GM19324 (cell line): Measurements from ENCODE around the gene DLG1.

Experiments used
- ATAC-seq: cut with Tn5 transposase; IDR thresholded peaks from one replicate; pipeline ENCODE4 v1.9.1; 2021; ENCODE audit warnings: mild to moderate bottlenecking, moderate library complexity; ENCODE audit not compliant: unreplicated experiment, low FRiP score

Gene DLG1

DNA sequence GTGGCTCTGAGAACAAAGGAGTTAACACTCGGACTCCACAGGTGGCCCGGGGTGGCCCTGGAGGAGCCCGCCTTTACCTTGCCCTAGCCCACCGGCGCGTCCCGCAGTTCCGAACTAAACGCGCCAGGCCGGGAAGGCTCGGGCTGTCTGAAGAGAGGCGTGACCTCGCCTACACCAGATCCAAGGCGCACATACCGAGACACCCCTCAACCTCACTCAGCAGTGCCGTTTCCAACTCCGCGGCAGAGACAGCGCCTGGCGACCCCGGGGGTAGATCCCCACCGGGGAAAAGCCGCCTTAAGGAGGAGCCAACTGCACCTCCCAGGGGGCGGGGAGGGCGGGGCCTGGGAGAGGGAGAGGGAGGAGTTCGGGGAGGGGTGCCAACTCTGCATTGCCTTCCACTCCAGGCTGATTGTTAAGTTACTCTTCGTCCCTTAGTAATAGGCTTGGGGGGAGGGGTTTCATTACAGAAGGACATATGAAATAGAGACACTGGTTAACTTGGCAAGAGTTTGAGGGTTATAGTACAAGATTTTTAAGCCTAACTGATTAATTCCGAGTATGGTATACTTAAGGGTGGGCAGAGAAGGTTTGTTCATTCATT is at the start of gene DLG1:
TSS of gene DLG1 (minus strand) at position 272 of the 604 bp plus-strand sequence. CDS start 1,408 bp downstream, outside the sequence.
- ATAC-seq, result peak; percentile 49

DNA sequence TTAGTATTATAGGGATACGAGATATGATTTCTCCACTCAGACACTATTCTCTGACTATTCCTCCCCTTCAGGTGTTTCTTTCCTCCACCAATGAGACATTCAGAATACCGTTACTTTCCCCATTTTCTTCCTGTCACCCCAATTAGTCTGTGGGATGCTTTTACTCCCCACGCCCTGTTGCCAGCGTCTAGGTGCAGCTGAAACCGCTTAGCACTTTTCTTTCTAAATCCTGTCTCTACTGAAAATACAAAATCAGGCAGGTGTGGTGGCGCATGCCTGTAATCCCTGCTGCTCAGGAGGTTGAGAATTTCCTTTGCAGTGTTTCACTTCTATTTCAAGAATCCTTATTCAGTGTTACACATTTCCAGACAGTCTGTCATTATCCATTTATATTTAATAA is 49.6 kb upstream of the DLG1 start:
- ATAC-seq, result no peak

DNA sequence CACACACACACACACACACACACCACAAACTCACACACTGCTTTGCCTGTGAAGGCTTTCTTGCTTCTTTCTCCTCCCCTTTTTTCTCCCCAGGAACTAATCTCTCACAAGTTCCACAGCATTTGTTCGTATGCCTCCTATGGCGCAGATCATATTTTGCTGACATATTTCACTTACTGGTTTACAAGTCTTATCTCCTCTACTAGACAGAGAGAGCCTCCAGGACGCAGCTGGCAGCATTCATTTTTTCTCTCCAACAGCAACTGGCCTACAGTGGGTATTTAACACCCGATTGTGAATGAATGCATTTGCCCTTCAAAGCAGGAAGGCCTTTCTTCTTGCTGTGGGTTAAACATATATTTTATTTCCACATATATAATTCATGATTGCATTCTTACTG is 47.0 kb upstream of the DLG1 start:
- no peak for ATAC-seq

DNA sequence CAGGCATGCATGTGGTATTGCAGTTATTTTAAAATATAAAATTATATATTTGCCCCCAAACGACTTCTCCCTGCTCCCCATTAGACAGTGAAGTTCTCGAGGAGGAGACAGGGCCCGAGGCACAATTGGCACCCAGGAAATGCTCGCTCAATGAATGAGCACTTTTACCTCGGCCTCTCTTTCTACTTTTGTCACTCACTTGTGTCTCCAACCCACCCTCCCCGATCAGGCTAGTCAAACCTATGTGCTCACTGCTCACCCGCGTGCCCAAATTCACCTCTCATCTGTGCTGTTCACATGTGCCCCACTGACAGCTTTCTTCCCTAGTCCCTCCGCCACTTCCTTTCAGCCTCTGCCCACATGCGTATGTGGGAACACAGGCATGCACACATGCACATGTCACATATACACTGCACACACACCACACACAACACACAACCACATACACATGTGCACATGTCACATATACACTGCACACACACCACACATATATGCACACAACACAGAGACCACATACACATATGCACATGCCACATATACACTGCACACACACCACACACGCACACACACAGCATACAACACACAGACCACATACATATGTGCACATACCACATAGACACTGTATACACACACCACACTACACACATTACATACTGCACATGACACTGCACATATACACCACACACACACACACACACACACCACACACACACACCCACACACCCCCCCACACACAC is 46.3 kb upstream of the DLG1 start:
- no peak for ATAC-seq

DNA sequence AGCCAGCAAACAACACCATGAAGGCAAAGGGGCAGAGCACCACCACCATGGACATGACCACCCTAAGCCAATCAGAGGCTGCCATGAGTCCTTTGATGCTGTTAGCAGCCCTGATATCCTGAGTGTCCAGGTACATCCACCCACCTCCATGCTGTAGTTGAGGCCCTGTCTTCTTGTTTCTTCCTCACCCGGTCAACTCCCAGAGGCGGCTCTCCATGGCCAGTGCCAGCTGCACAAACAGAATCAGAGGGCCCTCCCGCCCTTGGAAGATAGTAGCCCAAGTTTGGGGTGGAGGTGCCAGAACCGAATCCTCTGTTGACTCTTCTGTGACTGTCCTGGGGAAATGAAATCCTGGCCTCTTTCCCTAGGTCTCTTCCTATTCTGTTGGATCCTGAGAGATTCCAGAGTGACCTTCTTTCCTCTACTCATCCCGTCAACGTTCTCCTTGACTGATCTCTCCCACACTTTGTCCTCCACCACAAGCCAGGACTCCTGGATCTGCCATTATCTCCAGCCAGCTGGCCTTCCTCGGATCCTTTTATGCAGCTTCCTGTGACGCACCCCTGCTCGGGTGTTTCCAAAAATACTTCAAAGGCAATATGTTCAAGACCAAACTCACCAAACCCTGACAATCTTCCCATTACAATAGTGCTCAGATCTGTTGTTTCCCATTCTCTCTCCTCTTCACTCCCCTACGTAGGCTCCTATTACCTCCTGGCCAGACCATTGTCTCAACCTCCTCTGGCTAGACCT is 45.4 kb upstream of the DLG1 start:
- no peak for ATAC-seq

DNA sequence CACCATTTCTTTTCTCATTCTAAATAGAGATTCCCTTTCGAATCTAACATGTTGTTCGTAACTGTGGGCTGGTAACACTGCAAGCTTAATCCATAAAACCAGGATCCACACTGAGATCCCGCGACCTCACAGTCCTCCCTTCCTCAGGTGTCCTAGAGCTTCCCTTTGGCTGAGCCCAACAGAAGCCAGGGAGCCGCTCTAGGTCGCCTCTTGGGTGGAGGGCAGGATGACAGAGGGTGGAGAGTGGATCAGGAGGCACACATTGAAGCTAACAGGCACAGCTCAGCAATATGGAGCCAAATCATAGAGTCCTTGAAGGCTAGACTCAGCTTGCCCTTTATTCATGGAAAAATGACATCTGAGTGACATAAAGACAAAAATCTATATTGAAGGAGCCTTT is 44.7 kb upstream of the DLG1 start:
- ATAC-seq, result no peak

DNA sequence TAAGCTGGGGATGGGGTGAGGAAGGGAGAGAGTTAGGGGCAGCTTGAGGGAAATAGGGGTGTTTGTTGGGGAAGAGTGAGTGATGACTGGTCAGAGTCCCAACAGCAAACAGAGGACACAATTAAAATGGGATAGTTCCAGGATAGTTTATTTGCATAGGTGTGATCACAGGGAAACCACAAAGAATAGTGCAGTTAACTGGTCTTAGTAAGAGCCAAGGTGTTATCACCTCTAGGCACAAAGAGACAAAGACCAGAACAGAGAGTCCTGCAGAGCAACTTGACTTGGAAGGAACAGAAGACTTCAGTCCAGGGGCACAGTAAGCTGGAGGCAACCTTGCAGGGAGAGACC is 42.1 kb upstream of the DLG1 start:
- no peak for ATAC-seq

DNA sequence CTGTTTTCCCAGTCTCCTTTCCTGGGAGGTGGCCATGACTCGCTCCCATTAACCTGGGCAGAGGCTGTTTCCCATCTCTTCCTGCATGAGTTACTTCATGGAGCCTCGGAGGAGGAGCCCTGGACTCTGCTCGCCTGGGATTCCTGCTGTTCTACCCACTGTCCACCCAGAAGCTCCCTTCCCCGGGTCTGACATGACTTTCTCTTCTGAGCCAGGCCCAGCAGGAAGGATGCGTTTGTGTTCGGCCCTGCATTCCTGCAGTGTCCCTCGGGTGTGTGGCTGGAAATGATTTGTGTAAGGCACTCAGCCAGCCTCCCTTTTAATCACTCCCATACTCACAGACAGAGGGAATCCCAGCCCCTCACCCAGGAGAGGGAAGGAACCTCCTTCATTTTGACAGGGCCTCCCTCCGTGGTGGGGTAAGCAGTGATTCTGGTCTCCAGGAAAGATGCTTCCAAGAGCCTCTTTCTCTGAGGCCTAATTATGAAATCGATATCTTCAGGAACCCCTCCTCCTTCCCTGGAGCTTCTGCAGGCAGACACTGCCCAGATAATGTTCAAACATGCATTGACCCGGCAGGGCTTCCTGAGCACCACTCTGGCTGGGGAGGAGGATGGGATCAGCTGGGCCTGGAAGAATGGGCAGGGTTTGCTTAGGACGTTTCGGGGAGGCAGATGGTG is 41.6 kb upstream of the DLG1 start:
- ATAC-seq, result no peak

DNA sequence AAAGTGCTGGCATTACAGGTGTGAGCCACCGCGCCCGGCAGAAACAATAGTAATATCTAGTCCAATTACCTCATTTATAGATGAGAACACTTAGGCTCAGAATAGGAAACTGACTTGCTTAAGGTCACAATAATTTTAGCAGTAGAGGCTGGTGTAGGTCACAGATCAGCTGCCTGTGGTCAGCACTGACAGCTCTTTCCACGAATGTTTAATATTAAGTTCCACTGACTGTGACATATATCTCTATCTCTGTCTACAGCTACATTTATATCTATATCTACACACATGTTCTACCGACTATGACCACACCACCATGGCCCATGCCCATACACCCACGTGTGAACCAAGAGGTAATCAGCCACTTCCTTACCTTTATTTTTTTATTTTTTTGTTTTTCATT is 40.2 kb upstream of the DLG1 start:
- ATAC-seq, result no peak

DNA sequence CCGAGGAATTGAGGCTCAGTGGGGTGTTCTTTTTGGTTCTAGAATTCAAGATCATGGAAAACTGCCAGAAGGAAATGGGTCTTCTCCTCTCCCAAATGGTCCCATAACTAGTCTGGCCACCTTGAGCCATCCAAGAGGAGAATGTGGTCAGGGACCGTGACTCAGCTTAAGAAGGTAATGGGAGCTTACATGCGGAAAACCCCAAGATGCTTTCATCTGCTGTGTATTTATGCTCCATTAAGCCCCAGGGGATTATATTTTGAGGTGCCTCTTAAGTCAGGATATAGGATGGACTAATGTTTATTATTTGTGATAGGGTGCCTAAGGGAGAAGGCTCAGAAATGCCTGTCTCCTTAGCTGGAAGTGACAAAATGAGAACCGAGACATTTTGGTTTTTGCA is 39.2 kb upstream of the DLG1 start:
- ATAC-seq, result no peak

DNA sequence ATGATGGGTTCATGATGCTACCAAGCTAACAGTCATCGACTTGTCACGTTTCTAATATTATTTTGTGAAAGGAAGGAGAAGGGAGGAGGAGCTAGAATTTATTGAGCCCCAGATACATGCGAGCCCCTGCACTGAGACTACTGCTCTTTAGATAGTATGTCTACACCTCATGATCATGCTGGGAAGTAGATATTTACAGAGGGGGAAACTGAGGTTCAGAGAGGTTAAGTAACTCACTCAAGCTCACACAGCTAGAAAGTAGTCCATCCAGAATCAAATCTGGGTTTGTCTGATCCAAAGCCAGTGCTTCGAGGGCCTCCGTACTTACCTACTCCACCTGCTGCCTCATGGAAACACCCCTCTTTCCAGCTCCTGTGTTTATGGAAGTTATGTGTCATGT is 38.8 kb upstream of the DLG1 start:
- ATAC-seq, result no peak

DNA sequence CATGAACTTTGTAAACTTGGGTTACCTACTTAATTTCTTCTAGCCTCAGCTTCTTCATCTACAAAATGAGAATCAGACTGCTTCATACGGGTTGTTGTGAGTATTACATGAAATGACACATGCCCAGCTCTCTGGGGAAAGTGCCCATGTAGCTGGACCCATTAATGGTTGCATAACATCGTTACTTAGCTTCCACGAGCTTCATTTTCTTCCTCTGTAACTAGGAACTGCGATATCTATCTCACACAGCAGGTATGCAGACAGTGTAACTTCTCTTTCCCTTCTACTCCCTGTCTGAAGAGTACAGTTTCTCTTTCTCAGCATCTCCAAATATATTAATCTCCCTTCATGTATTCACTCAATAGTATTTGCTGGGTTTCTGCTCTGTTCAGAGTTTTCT is 37.9 kb upstream of the DLG1 start:
- no peak for ATAC-seq

DNA sequence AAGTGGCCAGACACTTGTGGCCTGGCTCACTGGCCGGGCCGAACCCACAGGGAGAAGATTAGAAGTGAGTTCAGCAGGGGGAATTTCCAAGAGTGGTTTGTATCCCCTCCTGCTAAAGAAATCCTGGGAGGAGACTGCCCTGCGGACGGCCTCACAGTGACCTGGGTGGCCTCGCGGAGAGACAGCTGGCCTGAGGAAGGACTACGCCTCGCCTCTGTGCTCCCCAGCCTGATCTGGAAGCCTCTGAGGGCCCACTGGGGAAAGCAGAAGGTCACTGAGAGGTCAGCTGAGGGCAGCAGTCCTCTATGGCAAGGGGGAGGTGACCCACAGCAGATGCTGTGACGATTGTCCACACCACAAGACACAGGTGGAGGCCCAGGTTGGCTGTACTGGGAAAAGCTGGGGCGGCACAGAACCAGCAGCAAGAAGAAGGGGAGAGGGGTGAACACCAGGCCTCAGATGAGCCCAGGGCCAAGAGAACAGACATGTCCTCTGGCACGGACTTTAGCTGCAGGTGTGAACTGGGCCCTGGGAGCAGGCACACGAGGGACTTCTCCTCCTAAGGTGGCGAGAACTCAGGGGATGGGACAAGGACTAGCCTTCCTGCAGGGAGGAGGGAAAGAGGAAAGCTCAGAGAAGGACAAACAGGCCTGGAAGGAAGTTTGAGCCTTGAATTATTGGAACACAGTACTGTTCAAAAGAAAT is 37.2 kb upstream of the DLG1 start:
- ATAC-seq, result no peak

DNA sequence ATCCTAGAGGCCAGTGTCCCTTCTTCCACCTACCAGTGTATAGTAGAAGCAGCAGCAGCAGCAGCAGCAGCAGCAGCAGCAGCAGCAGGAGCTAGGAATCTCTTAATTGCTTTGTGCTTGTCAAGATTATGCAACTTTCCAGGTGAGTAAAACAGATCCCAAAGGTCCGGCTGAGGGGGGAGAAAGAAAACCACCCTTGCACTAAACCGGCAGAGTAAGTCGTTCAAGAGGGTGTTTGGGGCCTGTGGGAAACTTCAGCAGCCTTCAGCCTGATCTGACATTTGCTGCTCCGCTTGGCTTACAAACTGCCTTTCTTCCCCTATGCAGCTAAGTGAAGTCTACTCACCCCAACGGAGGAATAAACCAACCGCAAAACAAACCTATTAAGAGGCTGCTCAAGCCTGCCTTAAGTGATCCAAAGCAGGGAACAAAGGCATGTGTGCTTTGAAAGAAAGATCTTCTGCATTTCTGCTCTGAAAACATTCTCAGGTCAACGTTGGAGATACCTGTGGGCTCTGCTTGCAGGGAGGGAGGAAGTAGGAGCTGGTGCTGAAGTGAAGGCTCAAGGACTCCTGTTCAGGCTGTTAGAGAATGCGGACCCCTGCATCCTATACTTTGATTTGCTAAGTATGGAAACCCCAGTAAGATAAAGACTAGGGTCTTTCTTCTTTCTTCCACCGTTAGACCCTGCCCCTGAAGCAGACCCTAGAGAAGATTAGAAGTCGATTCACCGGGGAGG is 35.7 kb upstream of the DLG1 start:
- ATAC-seq, result no peak

DNA sequence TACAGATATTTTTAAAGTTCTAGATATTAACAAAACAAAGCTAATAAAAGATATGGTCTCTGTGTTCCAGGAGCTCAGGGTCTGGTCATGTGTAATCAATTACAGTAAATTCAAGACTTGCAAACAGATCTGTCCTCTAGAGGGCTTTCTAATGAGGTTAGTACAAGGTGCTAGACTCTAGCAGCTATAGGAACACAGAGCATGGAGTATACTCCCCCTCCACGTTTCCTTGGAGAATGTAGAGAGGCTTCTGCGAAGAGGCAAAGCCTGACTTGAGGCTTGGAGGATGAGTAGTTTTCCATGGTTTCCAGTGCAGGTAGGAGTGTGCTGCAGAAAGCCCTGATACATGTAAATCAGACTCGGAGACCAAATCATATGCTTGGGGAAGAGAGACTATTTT is 32.7 kb upstream of the DLG1 start:
- ATAC-seq, result no peak

DNA sequence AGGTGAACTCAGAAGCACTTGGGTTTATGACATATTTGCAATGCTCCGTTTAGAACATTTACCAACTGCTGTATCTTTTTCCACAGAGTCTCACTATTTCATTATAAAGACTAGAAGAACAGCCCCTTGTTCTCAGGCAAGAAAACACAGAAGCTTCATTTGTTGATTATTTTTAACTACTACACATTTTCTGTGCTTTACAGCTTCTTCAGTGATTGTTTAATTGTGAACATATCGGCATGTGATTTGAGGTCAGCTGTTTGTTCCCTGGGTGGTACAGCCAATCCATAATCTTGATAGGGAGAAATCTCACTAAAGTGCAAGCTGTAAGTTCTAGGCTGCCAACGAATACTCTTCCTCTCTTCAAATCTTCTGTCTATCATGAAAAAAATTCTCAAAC is 31.0 kb upstream of the DLG1 start:
- no peak for ATAC-seq

DNA sequence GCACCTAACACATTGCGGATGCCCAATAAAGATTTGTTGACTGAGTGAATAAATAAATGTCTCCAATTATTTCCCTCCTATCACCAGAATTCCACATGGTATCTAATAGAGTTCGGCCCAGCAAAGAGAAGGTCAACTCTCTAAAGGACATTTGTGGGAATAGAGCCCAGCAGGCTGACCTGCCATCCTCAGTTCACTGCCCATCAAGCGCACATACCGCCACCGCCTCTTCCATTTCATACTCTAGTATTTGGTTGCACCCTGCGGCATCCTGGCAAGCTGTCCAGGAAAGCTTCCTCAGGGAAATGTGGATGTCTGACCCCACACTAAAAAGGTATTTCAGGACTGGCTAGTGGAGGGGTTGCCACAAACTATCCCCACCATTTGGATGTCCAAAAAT is 29.8 kb upstream of the DLG1 start:
- ATAC-seq, result no peak

DNA sequence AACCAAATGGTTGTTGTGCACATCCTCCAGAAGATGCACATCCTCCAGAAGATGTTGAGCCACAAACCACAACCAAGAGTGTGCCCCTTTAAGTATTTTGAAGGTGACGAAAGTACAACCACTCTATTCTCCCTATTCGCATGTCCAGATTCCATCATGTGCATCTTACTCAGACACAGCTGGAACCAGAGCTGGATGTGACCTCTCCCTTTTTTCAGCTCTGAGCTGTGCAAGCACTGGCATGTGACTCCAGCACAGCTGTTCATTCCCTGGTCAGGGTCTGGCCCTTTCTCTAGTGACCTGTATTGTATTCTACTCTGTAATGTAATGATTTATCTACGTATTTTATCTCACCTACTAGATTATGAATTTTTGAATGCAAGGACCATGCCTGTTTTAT is 29.3 kb upstream of the DLG1 start:
- ATAC-seq, result no peak

DNA sequence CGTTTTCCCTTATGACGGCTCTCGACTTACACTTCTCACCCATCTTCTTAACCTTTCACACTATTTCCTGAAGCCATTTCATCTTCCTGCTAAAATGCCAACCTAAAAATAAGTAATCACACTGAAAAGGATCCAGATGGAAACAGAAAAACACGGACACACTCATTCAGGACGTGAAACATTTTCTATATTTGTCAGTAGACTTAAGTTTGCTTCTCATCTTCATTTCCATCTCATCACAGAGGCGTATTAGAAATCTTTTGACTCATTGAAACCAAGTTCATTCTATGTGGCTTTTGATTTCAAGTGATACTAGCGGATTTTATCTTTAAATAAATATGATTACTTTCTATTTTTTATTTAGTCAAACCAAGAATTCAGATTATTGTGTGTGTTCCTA is 27.4 kb upstream of the DLG1 start:
- ATAC-seq, result no peak

DNA sequence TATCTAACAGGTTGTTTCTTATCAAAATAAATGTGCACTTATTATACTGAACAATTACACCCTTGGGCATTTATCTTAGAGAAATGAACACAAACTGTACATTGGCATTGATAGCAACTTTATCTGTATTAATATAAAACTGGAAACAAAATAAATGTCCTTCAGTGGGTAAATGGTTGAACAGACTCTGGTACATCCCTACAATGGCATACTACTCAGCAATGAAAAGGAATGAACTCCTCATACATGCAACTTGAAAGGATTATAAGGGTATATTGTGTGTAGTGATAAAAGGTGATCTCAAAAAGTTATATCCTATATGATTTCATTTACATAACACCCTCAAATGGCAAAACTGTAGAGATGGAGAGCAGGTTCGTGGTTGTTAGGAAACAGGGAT is 23.7 kb upstream of the DLG1 start:
- no peak for ATAC-seq
